Measurements from ENCODE around the gene KIF26B.

DNA sequence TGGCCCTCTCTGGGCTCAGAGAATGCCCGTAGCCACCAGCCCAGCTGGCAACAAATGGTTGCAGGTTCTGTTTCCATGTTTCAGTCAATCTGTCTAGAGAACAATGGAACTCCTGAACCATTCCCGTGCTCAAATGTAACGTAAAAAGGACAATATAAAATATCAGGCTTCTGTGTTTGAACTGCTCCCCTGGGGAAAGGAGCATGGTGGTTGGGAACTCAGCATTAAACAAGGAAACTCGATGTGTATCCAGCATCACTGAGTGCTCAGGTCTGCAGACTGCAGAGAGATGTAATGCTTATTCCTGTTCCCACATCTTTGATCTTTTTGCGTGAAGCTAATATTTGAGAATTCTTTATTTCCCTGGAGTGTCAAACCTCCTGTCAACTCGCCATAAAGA lies 326.5 kb downstream of the KIF26B start:
- TF ChIP-seq RCOR1 (IDR thresholded peaks at IDR 0.05; ENCODE audit: insufficient replicate concordance, low read length) (no peak), MXI1 (IDR thresholded peaks at IDR 0.05; ENCODE audit: borderline replicate concordance, low read depth, low read length) (no peak), POLR2A (IDR thresholded peaks at IDR 0.05; ENCODE audit: low read depth, low read length) (no peak), CHD1 (IDR thresholded peaks at IDR 0.05; ENCODE audit: low read depth, low read length) (no peak), FOS (IDR thresholded peaks at IDR 0.05; ENCODE audit: low read depth, low read length) (no peak), RFX5 (IDR thresholded peaks at IDR 0.05; ENCODE audit: low read depth, low read length) (no peak), MAZ (IDR thresholded peaks at IDR 0.05; ENCODE audit: borderline replicate concordance, low read depth, low read length) (no peak)
- TF ChIP-seq, protein P1, sequence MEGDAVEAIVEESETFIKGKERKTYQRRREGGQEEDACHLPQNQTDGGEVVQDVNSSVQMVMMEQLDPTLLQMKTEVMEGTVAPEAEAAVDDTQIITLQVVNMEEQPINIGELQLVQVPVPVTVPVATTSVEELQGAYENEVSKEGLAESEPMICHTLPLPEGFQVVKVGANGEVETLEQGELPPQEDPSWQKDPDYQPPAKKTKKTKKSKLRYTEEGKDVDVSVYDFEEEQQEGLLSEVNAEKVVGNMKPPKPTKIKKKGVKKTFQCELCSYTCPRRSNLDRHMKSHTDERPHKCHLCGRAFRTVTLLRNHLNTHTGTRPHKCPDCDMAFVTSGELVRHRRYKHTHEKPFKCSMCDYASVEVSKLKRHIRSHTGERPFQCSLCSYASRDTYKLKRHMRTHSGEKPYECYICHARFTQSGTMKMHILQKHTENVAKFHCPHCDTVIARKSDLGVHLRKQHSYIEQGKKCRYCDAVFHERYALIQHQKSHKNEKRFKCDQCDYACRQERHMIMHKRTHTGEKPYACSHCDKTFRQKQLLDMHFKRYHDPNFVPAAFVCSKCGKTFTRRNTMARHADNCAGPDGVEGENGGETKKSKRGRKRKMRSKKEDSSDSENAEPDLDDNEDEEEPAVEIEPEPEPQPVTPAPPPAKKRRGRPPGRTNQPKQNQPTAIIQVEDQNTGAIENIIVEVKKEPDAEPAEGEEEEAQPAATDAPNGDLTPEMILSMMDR (conservative IDR thresholded peaks at IDR 0.05; ENCODE audit: low read depth, low read length) = no peak

All from IMR-90 (cell line).